ENCODE data around the gene SLC17A8. TPM values are rescaled to one million over a fixed set of nuclear protein-coding genes. Genes with fewer than 3 reads are reported as not detected.

SLC17A8 gene
- total and polyA plus RNA-seq, 5 donors: 0.02 to 0.09 TPM; not detected in 3

- WGBS: 92% methylated on average over 6 of the region's 6 CpGs
- DNase-seq (no peak), ATAC-seq (no peak)
- Histone ChIP-seq H3K27me3 (ENCODE audit: control insufficient read depth, insufficient read depth) (no peaks in the 10 kb centered on the region), H3K4me3 (ENCODE audit: low read length) (no peak overlapping the region), H3K4me1 (ENCODE audit: control insufficient read depth, insufficient read depth, low read length) (no peaks in the 10 kb centered on the region), H3K27ac (ENCODE audit: low read length) (no peak overlapping the region), H3K9me3 (ENCODE audit: control insufficient read depth, low read length) (no peaks in the 10 kb centered on the region)
- intact Hi-C loops (cut with DNase I): no loop called here
These were observed 38.9 kb downstream of the SLC17A8 start for GRCh38 chr12:100395811-100396210.

DNA sequence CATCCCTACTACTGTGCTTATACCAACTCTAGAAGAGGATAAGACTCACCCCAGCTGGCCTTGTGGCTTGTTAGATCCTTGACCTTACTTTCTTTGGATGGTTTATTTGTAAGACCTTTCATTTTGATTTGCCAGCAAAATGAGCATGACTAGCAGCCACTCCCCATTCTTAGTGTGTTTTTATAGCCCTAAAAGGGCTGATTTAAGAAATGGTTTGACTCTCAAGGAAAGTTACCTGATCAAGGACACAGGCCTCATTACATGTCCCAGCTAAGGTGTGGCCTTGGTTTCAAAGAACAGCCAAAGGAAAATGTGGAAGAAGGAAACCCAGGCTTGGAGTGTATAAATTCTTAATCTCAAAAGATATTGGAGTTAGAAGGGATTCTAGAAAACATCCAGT, 41.4 kb downstream of the SLC17A8 start:
- no peak for DNase-seq
- ATAC-seq: no peak
- H3K27me3 ChIP-seq (ENCODE audit: control insufficient read depth, insufficient read depth): no peaks in the 10 kb centered on the region
- H3K27ac ChIP-seq (ENCODE audit: low read length): no peak overlapping the region
- no peak overlapping the region for H3K4me3 ChIP-seq (ENCODE audit: low read length)
- intact Hi-C loops (cut with DNase I): no loop called here
- no peaks in the 10 kb centered on the region for H3K9me3 ChIP-seq (ENCODE audit: control insufficient read depth, low read length)
- H3K4me1 ChIP-seq (ENCODE audit: control insufficient read depth, insufficient read depth, low read length): no peaks in the 10 kb centered on the region

- WGBS: 62% methylated on average over 2 of the region's 2 CpGs
These were observed 42.2 kb downstream of the SLC17A8 start for GRCh38 chr12:100399095-100399494.

GRCh38 chr12:100401660-100402059, 44.8 kb downstream of the SLC17A8 start:
- no peaks in the 10 kb centered on the region for H3K4me1 ChIP-seq (ENCODE audit: control insufficient read depth, insufficient read depth, low read length)
- DNase-seq: no peak
- H3K9me3 ChIP-seq (ENCODE audit: control insufficient read depth, low read length): no peaks in the 10 kb centered on the region
- no peak overlapping the region for H3K4me3 ChIP-seq (ENCODE audit: low read length)
- no peak overlapping the region for H3K27ac ChIP-seq (ENCODE audit: low read length)
- intact Hi-C loops (cut with DNase I): no loop called here
- ATAC-seq: no peak
- H3K27me3 ChIP-seq (ENCODE audit: control insufficient read depth, insufficient read depth): no peaks in the 10 kb centered on the region

More at GRCh38 chr12:100399095-100399494, 42.2 kb downstream of the SLC17A8 start:
- H3K4me1 ChIP-seq (ENCODE audit: control insufficient read depth, insufficient read depth, low read length): no peaks in the 10 kb centered on the region
- intact Hi-C loops (cut with DNase I): no loop called here
- H3K27me3 ChIP-seq (ENCODE audit: control insufficient read depth, insufficient read depth): no peaks in the 10 kb centered on the region
- ATAC-seq: no peak
- no peak overlapping the region for H3K4me3 ChIP-seq (ENCODE audit: low read length)
- H3K9me3 ChIP-seq (ENCODE audit: control insufficient read depth, low read length): no peaks in the 10 kb centered on the region
- DNase-seq: no peak
- no peak overlapping the region for H3K27ac ChIP-seq (ENCODE audit: low read length)

DNA sequence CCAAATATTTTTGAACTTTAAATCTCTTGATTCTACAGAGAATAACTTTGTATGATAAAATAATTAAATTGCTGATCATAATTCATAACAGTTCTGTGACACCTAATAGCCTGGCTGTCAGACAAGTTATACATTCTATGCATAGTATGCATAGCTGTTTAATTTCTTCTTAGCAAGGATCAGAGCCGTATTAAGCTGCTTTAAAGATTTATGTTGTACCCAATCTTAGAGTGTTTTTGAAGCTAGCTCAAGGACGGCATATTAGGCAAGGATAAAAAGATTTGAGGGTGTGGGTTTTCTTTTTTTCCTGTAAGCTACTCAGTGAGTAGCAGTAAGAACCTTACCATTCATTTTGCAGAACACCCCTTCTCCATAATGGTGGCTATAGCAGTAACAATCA, 45.9 kb downstream of the SLC17A8 start:
- intact Hi-C loops (cut with DNase I): no loop called here
- Histone ChIP-seq H3K27me3 (ENCODE audit: control insufficient read depth, insufficient read depth) (no peaks in the 10 kb centered on the region), H3K27ac (ENCODE audit: low read length) (no peak overlapping the region), H3K9me3 (ENCODE audit: control insufficient read depth, low read length) (no peaks in the 10 kb centered on the region), H3K4me3 (ENCODE audit: low read length) (no peak overlapping the region), H3K4me1 (ENCODE audit: control insufficient read depth, insufficient read depth, low read length) (no peaks in the 10 kb centered on the region)
- WGBS: 82% methylated on average over 2 of the region's 2 CpGs
- no peak for DNase-seq
- ATAC-seq: no peak

DNA sequence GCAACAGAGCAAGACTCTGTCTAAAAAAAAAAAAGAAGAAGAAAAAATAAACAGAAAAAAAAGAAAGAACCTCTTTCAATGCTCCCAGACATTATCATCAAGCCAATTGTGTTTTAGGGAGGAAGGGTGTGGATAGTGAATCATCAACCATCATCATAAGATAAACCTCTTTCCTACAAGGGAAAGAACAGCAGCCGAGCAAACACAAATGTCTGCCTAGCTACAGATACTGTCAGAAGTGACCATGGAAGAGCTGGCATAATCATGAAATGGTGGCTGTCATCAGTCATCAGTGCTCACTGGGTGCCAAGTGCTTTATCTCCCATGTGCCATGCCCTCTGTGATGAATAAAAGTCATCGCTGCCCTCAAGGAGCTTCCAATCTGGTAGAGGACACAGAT, 46.6 kb downstream of the SLC17A8 start:
- Histone ChIP-seq H3K4me1 (ENCODE audit: control insufficient read depth, insufficient read depth, low read length) (no peaks in the 10 kb centered on the region), H3K4me3 (ENCODE audit: low read length) (no peak overlapping the region), H3K9me3 (ENCODE audit: control insufficient read depth, low read length) (no peaks in the 10 kb centered on the region), H3K27ac (ENCODE audit: low read length) (no peak overlapping the region), H3K27me3 (ENCODE audit: control insufficient read depth, insufficient read depth) (no peaks in the 10 kb centered on the region)
- peak in 1 of 2 donors; percentile 49 for ATAC-seq
- intact Hi-C loops (cut with DNase I): no loop called here
- WGBS: 77% methylated on average over 2 of the region's 2 CpGs
- no peak for DNase-seq

- Histone ChIP-seq H3K4me3 (ENCODE audit: low read length) (no peak overlapping the region), H3K9me3 (ENCODE audit: control insufficient read depth, low read length) (no peaks in the 10 kb centered on the region), H3K4me1 (ENCODE audit: control insufficient read depth, insufficient read depth, low read length) (no peaks in the 10 kb centered on the region), H3K27me3 (ENCODE audit: control insufficient read depth, insufficient read depth) (no peaks in the 10 kb centered on the region), H3K27ac (ENCODE audit: low read length) (no peak overlapping the region)
- no peak for DNase-seq
- intact Hi-C loops (cut with DNase I): no loop called here
- ATAC-seq: no peak
- WGBS: 59% methylated on average over 10 of the region's 10 CpGs
These were observed 48.0 kb downstream of the SLC17A8 start for GRCh38 chr12:100404769-100405407.

GRCh38 chr12:100413001-100413400, 56.1 kb downstream of the SLC17A8 start:
- no peak overlapping the region for H3K4me3 ChIP-seq (ENCODE audit: low read length)
- 88% methylated on average over 6 of the region's 6 CpGs for WGBS
- ATAC-seq (no peak), DNase-seq (no peak)
- intact Hi-C loops (cut with DNase I): no loop called here
- no peaks in the 10 kb centered on the region for H3K27me3 ChIP-seq (ENCODE audit: control insufficient read depth, insufficient read depth)
- no peak overlapping the region for H3K27ac ChIP-seq (ENCODE audit: low read length)
- no peaks in the 10 kb centered on the region for H3K9me3 ChIP-seq (ENCODE audit: control insufficient read depth, low read length)
- peaks cover 1% of the 10 kb centered on the region for H3K4me1 ChIP-seq (ENCODE audit: control insufficient read depth, insufficient read depth, low read length)

DNA sequence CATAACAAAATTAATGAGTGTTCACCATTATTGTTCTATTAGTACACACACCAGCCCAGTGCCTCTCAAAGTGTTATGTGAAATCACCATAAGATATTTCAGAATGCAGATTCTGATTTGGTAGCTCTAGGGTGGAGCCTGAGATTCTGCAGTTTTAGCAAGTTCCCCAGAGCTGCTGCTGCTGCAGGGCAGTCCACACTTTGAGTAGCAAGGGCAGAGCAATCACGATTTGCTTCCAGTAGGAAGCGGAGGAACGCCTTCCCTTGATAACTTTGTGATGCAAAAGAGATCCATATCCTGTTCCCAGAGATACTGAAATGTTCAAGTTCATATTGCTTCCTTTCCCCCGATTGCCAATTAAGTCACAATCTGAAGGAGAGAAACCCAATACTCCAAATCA, 57.9 kb downstream of the SLC17A8 start:
- Histone ChIP-seq H3K27me3 (ENCODE audit: control insufficient read depth, insufficient read depth) (no peaks in the 10 kb centered on the region), H3K27ac (ENCODE audit: low read length) (no peak overlapping the region), H3K9me3 (ENCODE audit: control insufficient read depth, low read length) (no peaks in the 10 kb centered on the region), H3K4me3 (ENCODE audit: low read length) (no peak overlapping the region), H3K4me1 (ENCODE audit: control insufficient read depth, insufficient read depth, low read length) (peaks cover 1% of the 10 kb centered on the region)
- DNase-seq (no peak), ATAC-seq (peak; percentile 51 to 84)
- 42% methylated on average over 4 of the region's 4 CpGs for WGBS
- intact Hi-C loops (cut with DNase I): no loop called here

- H3K27me3 ChIP-seq (ENCODE audit: control insufficient read depth, insufficient read depth): no peaks in the 10 kb centered on the region
- H3K4me1 ChIP-seq (ENCODE audit: control insufficient read depth, insufficient read depth, low read length): no peaks in the 10 kb centered on the region
- no peak for DNase-seq
- no peak for ATAC-seq
- no peak overlapping the region for H3K27ac ChIP-seq (ENCODE audit: low read length)
- intact Hi-C loops (cut with DNase I): no loop called here
- no peaks in the 10 kb centered on the region for H3K9me3 ChIP-seq (ENCODE audit: control insufficient read depth, low read length)
- H3K4me3 ChIP-seq (ENCODE audit: low read length): no peak overlapping the region
These were observed 65.8 kb downstream of the SLC17A8 start for GRCh38 chr12:100422646-100423045.

DNA sequence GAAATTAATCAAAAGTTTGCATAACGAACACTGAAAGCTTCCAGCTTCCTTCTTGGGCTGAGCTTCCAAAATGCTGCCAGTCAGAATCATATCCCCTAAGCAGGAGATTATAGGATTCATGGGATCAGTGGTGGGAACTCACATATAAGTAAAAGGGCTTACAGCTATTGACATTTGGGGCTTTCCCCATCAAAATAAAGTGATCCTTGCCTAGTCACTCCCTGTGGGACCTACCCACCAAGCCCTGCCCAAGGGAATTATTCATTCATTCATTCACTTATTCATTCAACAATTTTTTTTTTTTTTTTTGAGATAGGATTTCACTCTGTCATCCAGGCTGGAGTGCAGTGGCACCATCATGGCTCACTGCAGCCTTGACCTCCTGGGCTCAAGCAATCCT, 69.3 kb downstream of the SLC17A8 start:
- DNase-seq: no peak
- no peak for ATAC-seq
- WGBS: 23% methylated on average over 1 of the region's 1 CpG
- H3K4me3 ChIP-seq (ENCODE audit: low read length): no peak overlapping the region
- no peak overlapping the region for H3K27ac ChIP-seq (ENCODE audit: low read length)
- H3K9me3 ChIP-seq (ENCODE audit: control insufficient read depth, low read length): no peaks in the 10 kb centered on the region
- no peaks in the 10 kb centered on the region for H3K27me3 ChIP-seq (ENCODE audit: control insufficient read depth, insufficient read depth)
- H3K4me1 ChIP-seq (ENCODE audit: control insufficient read depth, insufficient read depth, low read length): no peaks in the 10 kb centered on the region
- intact Hi-C loops (cut with DNase I): no loop called here

DNA sequence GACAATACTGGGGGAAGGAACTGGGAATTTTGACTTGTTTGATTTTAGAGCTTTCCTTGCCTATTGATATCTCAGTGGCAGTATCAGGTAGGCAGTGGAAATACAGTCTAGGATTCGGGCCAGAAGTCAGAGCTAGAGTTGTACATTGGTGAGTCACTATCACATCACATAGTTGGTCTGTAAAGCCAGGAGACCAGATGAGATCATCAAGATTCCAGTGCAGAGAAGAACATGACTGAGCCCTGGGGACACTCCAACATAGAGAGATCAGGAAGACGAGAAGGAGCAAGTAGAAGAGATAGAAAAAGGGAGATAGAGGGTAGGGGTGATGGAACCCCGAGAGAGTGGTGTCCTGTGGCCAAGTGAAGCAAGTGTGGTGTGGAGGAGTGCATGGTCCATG, 70.2 kb downstream of the SLC17A8 start:
- intact Hi-C loops (cut with DNase I): no loop called here
- WGBS: 60% methylated on average over 3 of the region's 3 CpGs
- Histone ChIP-seq H3K4me3 (ENCODE audit: low read length) (no peak overlapping the region), H3K4me1 (ENCODE audit: control insufficient read depth, insufficient read depth, low read length) (no peaks in the 10 kb centered on the region), H3K27me3 (ENCODE audit: control insufficient read depth, insufficient read depth) (no peaks in the 10 kb centered on the region), H3K27ac (ENCODE audit: low read length) (no peak overlapping the region), H3K9me3 (ENCODE audit: control insufficient read depth, low read length) (no peaks in the 10 kb centered on the region)
- no peak for DNase-seq
- no peak for ATAC-seq
